ACC112 (cell line): ENCODE measurements around the gene GLIS1.

Experiments
- H2AFZ ChIP-seq: fragments of 200-600 bp; sonication (generic); one replicate; pipeline ENCODE4 v1.6.0; 2017; ENCODE audit warnings: antibody characterized with exemption, low read length; ENCODE audit not compliant: unreplicated experiment
- H3K27ac ChIP-seq: fragments of 200-600 bp; sonication (generic); 2 replicates; pipeline ENCODE4 v1.5.1; 2014; ENCODE audit warnings: low read depth, mild to moderate bottlenecking, antibody characterized with exemption, low read length, moderate library complexity
- H3K27me3 ChIP-seq: fragments of 200-600 bp; sonication (generic); 2 replicates; pipeline ENCODE4 v1.6.1; 2014; ENCODE audit warnings: mild to moderate bottlenecking, antibody characterized with exemption, low read length, moderate library complexity, mixed read lengths; ENCODE audit not compliant: insufficient read depth
- H3K36me3 ChIP-seq: fragments of 200-600 bp; sonication (generic); 2 replicates; pipeline ENCODE4 v1.6.1; 2016; ENCODE audit warnings: mild to moderate bottlenecking, antibody characterized with exemption, low read length, moderate library complexity, mixed read lengths; ENCODE audit not compliant: insufficient read depth
- H3K4me1 ChIP-seq: fragments of 200-600 bp; sonication (generic); one replicate; pipeline ENCODE4 v1.6.1; 2016; ENCODE audit warnings: low read length, mixed read lengths; ENCODE audit not compliant: insufficient read depth, unreplicated experiment, control insufficient read depth
- H3K4me3 ChIP-seq: fragments of 200-600 bp; sonication (generic); 2 replicates; pipeline ENCODE4 v1.5.1; 2014; ENCODE audit warnings: mild to moderate bottlenecking, low read depth, low read length
- H3K79me2 ChIP-seq: fragments of 200-600 bp; sonication (generic); one replicate; pipeline ENCODE4 v1.6.0; 2016; ENCODE audit warnings: low read length; ENCODE audit not compliant: control insufficient read depth, unreplicated experiment, insufficient read depth

GLIS1 gene

DNA sequence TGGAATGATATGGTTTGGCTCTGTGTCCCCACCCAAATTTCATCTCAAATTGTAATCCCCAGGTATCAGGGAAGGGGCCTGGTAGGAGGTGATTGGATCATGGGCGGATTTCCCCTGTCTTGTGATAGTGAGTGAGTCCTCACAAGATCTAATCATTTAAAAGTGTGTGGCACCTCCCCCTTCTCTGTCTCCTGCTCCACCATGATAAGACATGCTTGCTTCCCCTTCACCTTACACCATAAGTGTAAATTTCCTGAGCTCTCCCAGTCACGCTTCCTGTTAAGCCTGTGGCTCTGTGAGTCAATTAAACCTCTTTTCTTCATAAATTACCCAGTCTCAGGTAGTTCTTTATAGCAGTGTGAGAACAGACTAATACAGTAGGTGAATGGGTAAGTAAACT lies 170.4 kb downstream of the GLIS1 start:
- Histone ChIP-seq H3K27me3 (no peaks in the 10 kb centered on the region), H3K79me2 (no peaks in the 10 kb centered on the region), H3K4me3 (no peak overlapping the region), H3K27ac (no peak overlapping the region), H2AFZ (no peak overlapping the region), H3K36me3 (no peaks in the 10 kb centered on the region), H3K4me1 (no peaks in the 10 kb centered on the region)

DNA sequence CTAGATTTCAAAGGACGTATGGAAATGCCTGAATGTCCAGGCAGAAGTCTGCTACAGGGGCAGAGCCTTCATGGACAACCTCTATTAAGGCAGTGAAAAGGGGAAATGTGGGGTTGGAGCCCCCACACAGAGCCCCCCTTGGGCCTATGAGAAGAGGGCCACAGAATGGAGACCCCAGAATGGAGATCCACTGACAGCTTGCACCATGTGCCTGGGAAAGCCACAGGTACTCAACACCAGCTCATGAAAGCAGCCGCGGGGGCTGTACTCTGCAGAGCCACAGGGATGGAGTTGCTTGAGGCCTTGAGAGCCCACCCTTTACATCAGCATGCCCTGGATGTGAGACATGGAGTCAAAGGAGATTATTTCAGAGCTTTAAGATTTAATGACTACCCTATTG lies 171.1 kb downstream of the GLIS1 start:
- H3K79me2 ChIP-seq = no peaks in the 10 kb centered on the region

DNA sequence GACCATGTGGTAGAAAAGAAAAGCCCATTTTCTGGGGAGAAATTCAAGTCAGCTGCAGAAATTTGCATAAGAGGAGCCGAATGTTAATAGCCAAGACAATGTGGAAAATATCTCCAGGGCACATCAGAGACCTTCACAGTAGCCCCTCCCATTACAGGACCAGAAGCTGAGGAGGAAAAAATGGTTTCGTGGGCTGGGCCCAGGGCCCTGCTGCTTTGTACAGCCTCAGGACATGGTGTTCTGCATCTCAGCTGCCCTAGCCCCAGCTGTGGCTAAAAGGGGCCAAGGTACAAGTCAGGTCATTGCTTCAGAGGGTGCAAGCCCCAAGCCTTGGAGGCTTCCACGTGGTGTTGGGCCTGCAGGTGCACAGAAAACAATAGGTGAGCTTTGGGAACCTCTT lies 171.5 kb downstream of the GLIS1 start:
- Histone ChIP-seq H2AFZ (no peak overlapping the region), H3K36me3 (no peaks in the 10 kb centered on the region), H3K79me2 (no peaks in the 10 kb centered on the region), H3K4me1 (no peaks in the 10 kb centered on the region), H3K27ac (no peak overlapping the region), H3K4me3 (no peak overlapping the region), H3K27me3 (no peaks in the 10 kb centered on the region)

More for the DNA sequence above, 171.1 kb downstream of the GLIS1 start:
- Histone ChIP-seq H3K4me1 (no peaks in the 10 kb centered on the region), H3K36me3 (no peaks in the 10 kb centered on the region), H3K4me3 (no peak overlapping the region), H3K27me3 (no peaks in the 10 kb centered on the region), H2AFZ (no peak overlapping the region), H3K27ac (no peak overlapping the region)

DNA sequence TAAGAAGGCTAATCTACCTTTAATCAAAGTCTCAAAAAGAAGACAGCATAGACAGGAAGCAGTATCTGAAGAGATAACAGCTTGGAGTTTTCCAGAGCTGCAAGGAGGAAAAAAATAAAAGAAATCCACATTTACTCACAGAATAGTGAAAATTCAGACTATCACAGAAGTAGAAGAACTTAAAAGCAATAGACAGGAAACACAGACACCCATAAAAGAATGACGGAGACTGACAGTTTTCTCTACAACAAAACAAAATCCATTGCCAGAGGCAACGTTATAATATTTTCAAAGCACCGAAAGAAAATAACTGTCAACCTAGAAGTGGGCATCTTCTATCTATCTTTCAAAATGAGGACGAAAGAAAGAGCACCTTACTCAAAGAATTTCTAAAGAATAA lies 175.4 kb downstream of the GLIS1 start:
- no peaks in the 10 kb centered on the region for H3K36me3 ChIP-seq
- H3K4me3 ChIP-seq = no peak overlapping the region
- H2AFZ ChIP-seq = no peak overlapping the region

DNA sequence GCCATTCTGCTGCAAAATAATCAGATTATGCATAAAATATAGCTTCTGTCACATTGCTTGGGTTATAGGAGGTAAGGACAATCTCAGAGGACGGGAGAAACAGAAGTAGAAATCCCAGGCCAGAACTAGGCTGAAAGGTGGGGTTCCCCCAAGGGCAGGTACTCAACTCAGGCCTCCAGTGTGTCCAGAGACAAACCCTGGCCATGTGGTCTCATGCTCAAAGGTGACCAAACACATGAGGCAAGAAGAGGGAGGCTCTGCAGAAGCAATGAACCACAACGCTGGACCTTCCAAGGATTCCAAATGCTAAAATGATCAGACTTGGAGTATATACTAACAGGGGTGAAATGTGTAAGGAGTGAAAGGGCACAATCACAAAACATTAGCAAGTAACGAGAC lies 176.0 kb downstream of the GLIS1 start:
- H3K79me2 ChIP-seq = no peaks in the 10 kb centered on the region
- H3K36me3 ChIP-seq = no peaks in the 10 kb centered on the region
- no peak overlapping the region for H3K27ac ChIP-seq
- no peaks in the 10 kb centered on the region for H3K4me1 ChIP-seq
- H3K27me3 ChIP-seq = no peaks in the 10 kb centered on the region
- H3K4me3 ChIP-seq = no peak overlapping the region
- no peak overlapping the region for H2AFZ ChIP-seq

More for the DNA sequence above, 175.4 kb downstream of the GLIS1 start:
- no peaks in the 10 kb centered on the region for H3K27me3 ChIP-seq
- H3K79me2 ChIP-seq = no peaks in the 10 kb centered on the region
- no peaks in the 10 kb centered on the region for H3K4me1 ChIP-seq
- H3K27ac ChIP-seq = no peak overlapping the region

DNA sequence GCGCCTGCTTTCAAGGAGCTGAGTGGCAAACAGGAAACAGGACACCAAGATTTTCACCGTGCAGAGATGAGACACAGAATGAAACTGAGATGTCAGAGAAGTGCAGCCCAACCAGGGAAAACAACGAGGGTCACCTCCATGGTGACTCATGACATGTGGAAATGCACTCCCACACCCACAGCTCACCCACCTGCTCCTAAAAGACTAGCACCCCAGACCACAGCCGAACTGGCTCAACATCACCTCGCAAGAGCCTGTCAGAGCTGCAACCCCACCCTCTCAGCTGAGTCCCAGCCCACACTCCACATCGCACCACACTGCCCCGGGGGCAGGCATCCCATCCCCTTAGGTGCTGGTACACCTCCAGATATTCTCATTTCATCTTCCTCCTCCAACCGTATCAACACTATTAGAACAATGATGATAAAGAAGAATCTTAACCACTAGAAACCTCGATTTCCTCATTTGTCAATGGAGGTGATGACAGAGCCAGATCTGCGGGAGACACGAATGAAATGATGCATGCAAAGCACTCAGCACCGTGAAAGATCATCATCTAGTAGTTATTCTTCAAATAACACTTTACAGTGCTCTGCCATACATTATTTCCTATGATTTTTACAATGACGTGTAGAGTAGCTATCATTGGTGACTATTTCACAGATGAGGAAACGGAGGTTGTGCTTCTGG lies 176.5 kb downstream of the GLIS1 start:
- H3K79me2 ChIP-seq = no peaks in the 10 kb centered on the region
- H3K4me3 ChIP-seq = no peak overlapping the region
- no peak overlapping the region for H3K27ac ChIP-seq
- H2AFZ ChIP-seq = no peak overlapping the region
- H3K36me3 ChIP-seq = no peaks in the 10 kb centered on the region
- no peaks in the 10 kb centered on the region for H3K27me3 ChIP-seq
- H3K4me1 ChIP-seq = no peaks in the 10 kb centered on the region

DNA sequence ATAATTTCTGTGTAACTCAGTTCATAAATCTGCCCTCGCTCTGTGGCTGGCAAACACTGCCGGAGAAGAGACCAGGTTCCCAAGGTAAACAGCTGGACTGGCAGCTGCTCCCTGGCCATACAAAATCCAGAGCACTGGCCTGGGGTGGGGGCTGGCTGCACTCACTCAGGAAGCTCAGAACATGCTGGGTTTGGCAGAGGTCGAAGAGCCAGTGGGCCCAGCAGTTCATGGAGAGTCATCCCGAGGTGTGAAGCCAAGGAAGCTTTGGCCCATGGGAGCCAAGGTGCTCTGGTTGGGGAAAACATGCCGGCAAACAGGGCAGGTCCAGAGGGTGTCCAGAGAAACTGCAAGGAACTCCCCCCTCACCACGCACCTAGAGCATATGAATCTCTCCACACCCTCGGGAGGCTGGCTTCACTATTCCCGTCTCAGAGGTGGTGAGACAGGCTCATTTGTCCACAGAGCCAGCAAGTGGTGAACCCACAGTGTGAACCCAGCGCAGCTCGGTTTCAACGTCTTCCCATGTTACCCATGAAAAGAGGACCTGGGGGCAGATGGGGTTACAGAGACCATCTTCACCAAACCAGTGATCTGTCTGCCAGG lies 177.4 kb downstream of the GLIS1 start:
- Histone ChIP-seq H3K36me3 (no peaks in the 10 kb centered on the region), H3K4me1 (no peaks in the 10 kb centered on the region), H3K79me2 (no peaks in the 10 kb centered on the region), H3K27me3 (no peaks in the 10 kb centered on the region), H3K27ac (no peak overlapping the region), H3K4me3 (no peak overlapping the region), H2AFZ (no peak overlapping the region)

DNA sequence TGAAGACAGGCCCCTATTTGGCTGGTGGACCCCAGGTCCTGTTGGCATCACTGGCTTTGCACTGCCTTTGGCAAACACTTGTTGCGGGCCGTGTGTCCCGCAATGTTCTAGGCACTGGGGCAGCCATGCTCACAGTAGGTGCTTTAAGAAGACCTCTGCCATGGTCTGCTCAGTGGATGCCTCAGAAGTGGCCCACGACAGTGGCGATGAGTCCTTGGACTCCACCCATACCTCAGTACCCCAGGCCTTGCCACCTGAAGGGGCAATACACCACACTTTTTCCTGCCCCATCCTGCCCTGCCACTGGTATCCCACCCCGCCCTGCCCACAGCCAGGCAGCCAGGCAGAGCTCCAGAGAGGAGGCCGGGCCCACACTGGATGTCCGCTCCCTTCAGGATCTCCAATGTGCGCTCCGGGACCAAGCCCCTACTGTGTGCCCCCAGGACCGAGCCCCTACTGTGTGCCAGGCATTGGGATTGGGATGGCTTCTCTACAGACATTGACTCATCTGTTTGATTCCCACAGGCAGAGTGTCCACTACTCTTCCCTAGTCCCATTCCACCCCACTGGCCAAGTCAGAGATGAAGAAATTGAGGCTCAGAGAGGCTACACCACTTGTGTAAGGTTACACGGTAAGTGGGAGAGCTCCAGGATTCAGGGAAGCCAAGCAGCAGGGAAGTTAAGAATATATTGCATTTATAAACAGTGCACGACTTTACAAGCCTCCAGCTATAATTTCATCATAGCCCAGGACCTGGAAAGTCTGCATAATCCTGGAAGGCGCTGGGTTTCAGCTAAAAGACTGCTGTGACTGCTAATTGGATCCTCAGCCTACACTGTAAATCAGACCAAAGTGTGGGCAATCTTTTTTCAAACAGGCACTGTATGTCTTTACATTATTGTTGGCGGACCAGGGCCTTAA lies 178.1 kb downstream of the GLIS1 start:
- Histone ChIP-seq H3K27me3 (no peaks in the 10 kb centered on the region), H3K4me1 (no peaks in the 10 kb centered on the region), H2AFZ (no peak overlapping the region)

DNA sequence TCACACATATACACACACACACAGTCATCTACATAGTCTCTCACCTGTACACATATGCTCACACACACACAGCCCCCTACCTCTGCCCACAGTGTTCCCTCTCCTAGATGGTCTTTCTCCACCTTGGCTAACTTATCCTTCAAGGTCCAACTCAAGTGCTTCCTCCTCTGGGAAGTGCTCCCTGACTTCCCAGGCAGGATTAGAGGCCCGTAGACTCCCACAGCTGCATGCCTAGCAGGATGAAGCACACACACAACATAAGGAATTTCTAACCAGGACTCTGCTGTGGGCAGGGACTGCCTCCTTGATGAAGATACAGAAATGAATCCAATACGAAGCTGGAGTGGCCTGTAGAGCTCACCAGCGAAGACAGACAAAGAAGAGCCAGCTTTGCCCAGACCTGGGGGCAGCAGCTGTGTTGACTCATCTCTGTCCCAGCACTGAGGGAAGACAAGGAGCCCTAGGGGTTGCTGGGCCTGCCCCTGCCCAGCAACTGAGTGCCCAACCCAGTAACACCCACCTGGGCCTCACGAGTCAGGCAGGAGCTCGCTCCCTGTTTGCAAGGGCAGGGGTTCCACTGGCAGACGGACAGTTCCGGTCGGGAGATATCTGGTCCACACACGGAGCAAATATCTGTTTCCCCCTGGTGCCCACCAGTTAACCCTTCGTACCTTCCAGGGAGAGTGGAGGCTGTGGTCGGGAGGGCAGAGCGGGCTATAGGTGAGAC lies 178.9 kb downstream of the GLIS1 start:
- Histone ChIP-seq H3K79me2 (no peaks in the 10 kb centered on the region), H3K27me3 (no peaks in the 10 kb centered on the region), H3K27ac (no peak overlapping the region), H3K4me3 (no peak overlapping the region), H3K4me1 (no peaks in the 10 kb centered on the region), H2AFZ (no peak overlapping the region), H3K36me3 (no peaks in the 10 kb centered on the region)

More for the DNA sequence above, 178.1 kb downstream of the GLIS1 start:
- Histone ChIP-seq H3K27ac (no peak overlapping the region), H3K4me3 (no peak overlapping the region), H3K36me3 (no peaks in the 10 kb centered on the region), H3K79me2 (no peaks in the 10 kb centered on the region)

DNA sequence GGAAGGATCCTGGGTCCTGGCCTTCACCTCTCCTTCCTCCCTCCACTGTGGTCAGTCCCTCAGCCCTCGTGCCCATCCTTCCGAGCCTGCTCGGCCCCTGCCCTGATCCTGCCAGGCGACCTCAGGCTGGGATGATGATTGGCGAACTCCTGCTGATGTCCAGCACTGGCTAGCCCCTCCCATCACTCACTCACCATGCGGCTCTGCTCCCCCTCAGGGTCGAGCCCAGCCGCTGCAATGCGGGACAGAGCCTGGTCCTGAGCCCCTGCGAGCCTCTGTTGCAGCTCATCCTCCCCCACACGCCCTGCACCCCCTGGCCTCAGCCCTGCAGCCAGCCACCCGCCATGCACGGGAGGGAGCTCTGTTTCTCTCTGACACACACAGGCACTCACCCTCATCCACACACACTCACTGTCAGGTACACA lies 179.6 kb downstream of the GLIS1 start:
- Histone ChIP-seq H2AFZ (no peak overlapping the region), H3K79me2 (no peaks in the 10 kb centered on the region), H3K27me3 (no peaks in the 10 kb centered on the region), H3K4me1 (no peaks in the 10 kb centered on the region), H3K36me3 (no peaks in the 10 kb centered on the region), H3K4me3 (no peak overlapping the region), H3K27ac (no peak overlapping the region)
